LHCN-M2 (cell line): ENCODE data around the gene GVQW3. TPM values are rescaled to one million over a fixed set of nuclear protein-coding genes. Genes with fewer than 3 reads are reported as not detected.
A peak's percentile ranks its signal among the peaks of the same experiment; 100 is the strongest.

ENCODE experiments used
- DNase-seq: peaks from one replicate; pipeline ENCODE4 v3.0.0-alpha.2; 2012; ENCODE audit warnings: low read depth
- total RNA-seq: library from RNA; depleted of rRNA; stranded (reverse); fragments of >200 nt; gene quantifications from 2 replicates; pipeline ENCODE4 v1.2.3, GENCODE V29; 2014; rRNA removed

Gene GVQW3
- total RNA-seq, 1 experiment from 2014 or later, result 0.75 TPM

DNA sequence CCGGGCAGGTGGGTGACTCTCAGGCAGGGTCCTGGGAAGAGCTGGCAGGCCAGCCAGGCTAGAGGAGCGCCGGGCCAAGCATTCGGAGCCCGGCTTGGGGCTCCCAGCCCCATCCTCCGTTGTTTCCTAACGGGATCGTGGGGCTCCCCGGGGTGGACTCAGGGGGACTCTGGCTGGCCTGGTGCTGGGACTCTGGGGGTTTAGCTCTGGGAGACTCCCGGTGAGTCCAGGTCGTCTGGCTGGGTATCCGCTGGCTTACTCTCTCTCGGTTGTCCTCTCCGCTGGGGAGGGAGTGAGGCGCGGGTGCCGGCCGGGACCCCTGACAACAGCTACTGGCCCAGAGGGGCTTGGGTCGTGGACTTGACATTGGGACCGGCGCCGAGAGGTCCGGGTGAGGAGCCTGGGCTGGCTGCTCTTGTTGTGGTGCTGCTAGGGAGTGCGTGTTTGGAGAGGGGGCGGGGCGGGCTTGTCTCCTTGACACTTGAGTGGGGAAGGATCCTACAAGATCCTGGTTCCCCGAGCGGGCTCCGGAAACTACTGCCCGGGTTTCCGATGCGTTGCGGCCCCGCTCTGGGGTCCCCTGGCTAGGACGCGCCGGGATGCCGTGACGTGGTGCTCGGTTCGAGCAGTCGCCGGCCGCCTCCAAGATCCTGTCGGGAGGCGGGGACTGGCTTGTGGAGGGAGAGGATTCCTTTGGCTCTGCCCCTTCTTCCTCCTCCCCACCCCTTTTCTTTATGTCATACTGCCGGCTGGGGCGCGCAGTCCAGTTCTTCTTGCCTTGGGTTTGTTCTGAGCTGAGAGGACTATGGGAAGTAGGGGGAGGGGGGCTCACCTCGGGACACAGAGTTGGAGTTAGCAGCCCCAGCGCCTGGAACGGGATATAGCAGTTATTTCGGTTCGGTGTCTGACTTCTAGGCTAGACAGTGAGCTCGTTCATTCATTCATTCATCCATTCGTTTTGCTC lies 64.3 kb downstream of the GVQW3 start:
- DNase-seq, result peak; percentile 90

DNA sequence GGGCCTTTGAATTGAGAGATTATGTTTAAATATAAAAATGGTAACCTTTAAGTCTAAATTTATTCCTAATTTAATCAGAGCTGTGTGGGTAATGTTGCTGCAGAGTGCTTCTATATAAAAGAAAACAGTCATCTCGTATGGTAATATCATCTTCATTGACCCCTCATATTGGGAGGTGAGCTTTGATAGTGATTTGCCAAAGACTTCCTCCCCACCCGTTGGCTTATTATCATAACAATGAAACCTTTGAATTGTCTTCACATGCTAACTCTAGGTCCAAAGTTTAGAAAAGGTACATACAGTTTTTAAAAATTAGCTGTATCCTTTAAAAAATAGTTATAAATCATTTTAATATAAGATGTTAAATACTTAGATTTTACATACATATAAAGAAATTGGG lies 67.4 kb downstream of the GVQW3 start:
- DNase-seq, result no peak

DNA sequence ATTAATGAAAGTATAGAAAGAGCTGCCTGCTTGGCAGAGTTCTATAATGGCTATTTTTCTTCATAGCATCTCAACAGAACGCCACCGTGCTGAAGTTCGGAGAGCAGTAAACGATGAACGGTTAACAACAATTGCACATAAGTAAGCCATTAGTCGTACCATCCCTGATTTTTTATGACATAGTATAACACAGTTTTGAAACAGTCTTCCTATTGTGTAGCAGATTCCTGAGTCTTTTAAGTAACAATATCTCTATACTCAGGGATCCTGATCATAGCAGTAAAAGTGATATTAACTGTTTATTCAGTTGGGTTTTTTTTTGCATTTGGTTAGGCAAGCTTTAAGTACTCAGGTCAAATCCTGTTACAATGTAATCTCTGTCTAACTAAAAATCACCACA lies 72.1 kb downstream of the GVQW3 start:
- DNase-seq, result no peak

DNA sequence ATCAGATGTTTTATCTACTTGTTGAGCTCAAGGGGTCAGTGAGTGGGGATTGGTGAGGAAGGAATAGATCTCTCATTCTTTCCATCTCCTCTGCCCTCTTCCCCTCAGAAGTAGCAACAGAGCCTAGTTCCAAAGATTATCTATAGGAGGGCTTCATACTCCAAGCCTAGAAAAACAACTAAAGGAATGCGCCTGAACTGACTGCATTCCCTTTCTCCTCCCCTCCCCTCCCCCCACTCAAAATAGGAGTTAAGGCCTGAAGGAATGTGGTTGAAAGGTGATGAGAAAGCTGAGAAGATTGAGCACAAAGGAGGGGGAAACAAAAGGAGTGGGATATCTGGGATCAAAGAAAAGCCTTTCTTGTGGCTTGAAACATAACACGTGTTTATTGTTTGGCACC lies 74.2 kb downstream of the GVQW3 start:
- DNase-seq, result no peak

- no peak for DNase-seq
Observed at GRCh38 chr11:76455931-76456330, 74.8 kb downstream of the GVQW3 start.

DNA sequence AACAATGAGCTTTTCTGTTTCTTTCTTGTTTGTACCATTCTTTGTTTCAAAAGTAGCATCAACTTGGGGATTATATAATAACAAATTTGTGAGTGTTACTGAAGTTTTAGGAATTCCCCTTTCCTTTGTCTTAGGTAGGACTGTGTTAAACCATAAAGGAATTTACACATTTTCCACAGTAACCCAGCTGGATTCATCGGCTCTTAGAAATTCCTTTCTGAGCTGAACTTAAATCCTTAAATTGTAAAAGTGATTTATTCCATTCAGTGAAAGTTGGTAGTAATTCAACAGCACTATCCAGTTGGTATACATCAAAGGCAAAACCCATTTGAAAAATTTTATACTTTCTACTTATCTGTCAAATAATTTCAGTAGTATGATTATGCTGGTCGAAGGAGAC lies 75.4 kb downstream of the GVQW3 start:
- no peak for DNase-seq

Other genes starting within 250 kb of the GVQW3 start
- 0.06 TPM in 1 of 2 replicates, not detected in the other for gene WNT11, start 174.8 kb upstream of the GVQW3 start, total RNA-seq
- gene THAP12, start 191 bp upstream of the GVQW3 start, total RNA-seq, result 41.8 and 42.4 TPM in 2 replicates
- 19.3 and 21.1 TPM in 2 replicates for gene EMSY, start 63.7 kb downstream of the GVQW3 start, total RNA-seq